Stomach (tissue), 4 donors: ENCODE measurements around the gene RHOXF1.

ENCODE experiments used
- CTCF ChIP-seq, 7 experiments: fragments of 450-650 bp in 4 of 7; fragments of 200-600 bp in 3 of 7; sonication (generic) in 3 of 7; IDR thresholded peaks; one replicate each; pipeline ENCODE4 v1.5.1; 2016 to 2019; ENCODE audit warnings: antibody characterized with exemption in 7 of 7, control low read depth in 2 of 7, mild to moderate bottlenecking in 1 of 7
- EP300 ChIP-seq: sonication (generic); formaldehyde crosslinking; IDR thresholded peaks from one replicate; pipeline ENCODE4 v1.6.1; 2017; ENCODE audit warnings: antibody characterized with exemption
- POLR2A ChIP-seq, 4 donors: fragments of 450-650 bp; IDR thresholded peaks; one replicate each; pipeline ENCODE4 v1.6.1; 2016; ENCODE audit warnings: antibody characterized with exemption in 4 of 4, control low read depth in 2 of 4, mild to moderate bottlenecking in 1 of 4, moderate library complexity in 1 of 4

GRCh38 chrX:120144178-120144844 is 28.6 kb upstream of the RHOXF1 start:
- TF ChIP-seq CTCF (IDR thresholded peaks at IDR 0.05) (no peak), EP300 (no peak), POLR2A (IDR thresholded peaks at IDR 0.05) (no peak)
